HG02970 (cell line): ENCODE data around the gene ZMAT5.

Source experiments
- ATAC-seq: cut with Tn5 transposase; IDR thresholded peaks from one replicate; pipeline ENCODE4 v1.9.1; 2021; ENCODE audit warnings: mild to moderate bottlenecking, moderate library complexity, moderate number of reproducible peaks; ENCODE audit not compliant: unreplicated experiment, low FRiP score

ZMAT5 gene

GRCh38 chr22:29766632-29767170 lies at the start of gene ZMAT5:
Gene ZMAT5 (minus strand): TSS chr22:29767007. CDS start chr22:29748544, 18,463 bp downstream.
- peak; percentile 84 for ATAC-seq

- ATAC-seq = no peak
Measured at GRCh38 chr22:29816539-29816938, 49.7 kb upstream of the ZMAT5 start.

- no peak for ATAC-seq
Measured at GRCh38 chr22:29816128-29816527, 49.3 kb upstream of the ZMAT5 start.

- ATAC-seq = no peak
Measured at GRCh38 chr22:29815580-29815979, 48.8 kb upstream of the ZMAT5 start.

GRCh38 chr22:29814003-29814402 lies 47.2 kb upstream of the ZMAT5 start:
- ATAC-seq = no peak

- no peak for ATAC-seq
Measured at GRCh38 chr22:29813563-29813962, 46.8 kb upstream of the ZMAT5 start.

- ATAC-seq = no peak
Measured at GRCh38 chr22:29813126-29813525, 46.3 kb upstream of the ZMAT5 start.

GRCh38 chr22:29811377-29811776 lies 44.6 kb upstream of the ZMAT5 start:
- no peak for ATAC-seq

- ATAC-seq = no peak
Measured at GRCh38 chr22:29810216-29810615, 43.4 kb upstream of the ZMAT5 start.

- ATAC-seq = no peak
Measured at GRCh38 chr22:29806196-29806595, 39.4 kb upstream of the ZMAT5 start.

- ATAC-seq = no peak
Measured at GRCh38 chr22:29804985-29805384, 38.2 kb upstream of the ZMAT5 start.

- no peak for ATAC-seq
Measured at GRCh38 chr22:29803190-29803589, 36.4 kb upstream of the ZMAT5 start.

GRCh38 chr22:29801796-29802195 lies 35.0 kb upstream of the ZMAT5 start:
- no peak for ATAC-seq

- no peak for ATAC-seq
Measured at GRCh38 chr22:29801153-29801552, 34.3 kb upstream of the ZMAT5 start.

- ATAC-seq = no peak
Measured at GRCh38 chr22:29799217-29799680, 32.4 kb upstream of the ZMAT5 start.

- no peak for ATAC-seq
Measured at GRCh38 chr22:29798801-29799200, 32.0 kb upstream of the ZMAT5 start.

- no peak for ATAC-seq
Measured at GRCh38 chr22:29798318-29798717, 31.5 kb upstream of the ZMAT5 start.

GRCh38 chr22:29797351-29797750 lies 30.5 kb upstream of the ZMAT5 start:
- ATAC-seq = no peak

GRCh38 chr22:29795663-29796062 lies 28.9 kb upstream of the ZMAT5 start:
- no peak for ATAC-seq

- no peak for ATAC-seq
Measured at GRCh38 chr22:29793396-29793795, 26.6 kb upstream of the ZMAT5 start.

- no peak for ATAC-seq
Measured at GRCh38 chr22:29790061-29790460, 23.3 kb upstream of the ZMAT5 start.

GRCh38 chr22:29788339-29789279 lies 21.8 kb upstream of the ZMAT5 start:
- no peak for ATAC-seq
